Activated CD8-positive, alpha-beta T cell treated with anti-CD3 and anti-CD28 coated beads for 36 hours (primary cell): ENCODE data around the gene KLK14. TPM values are rescaled to one million over a fixed set of nuclear protein-coding genes. Genes with fewer than 3 reads are reported as not detected.

Experiments
- ATAC-seq: fragments of 200-7000 bp; cut with Tn5 transposase; one replicate; pipeline ENCODE4 v1.10.0; 2021; ENCODE audit warnings: mild to moderate bottlenecking, moderate library complexity
- CTCF ChIA-PET: fragments of 350-600 bp; sonication (Branson Sonifier 250); formaldehyde crosslinking; loops from one replicate; lab custom pipeline; 2021; ENCODE audit warnings: antibody characterized with exemption; lab: Charles Lee
- POLR2A ChIA-PET: fragments of 350-600 bp; sonication (Branson Sonifier 250); formaldehyde crosslinking; loops from one replicate; lab custom pipeline; 2021; ENCODE audit warnings: antibody characterized with exemption; lab: Charles Lee
- DNase-seq: peaks from one replicate; pipeline ENCODE4 v3.0.0-alpha.2; 2020
- H3K27ac Mint-ChIP-seq: one replicate; pipeline ENCODE4 v1.8.0; 2021; ENCODE audit warnings: mild to moderate bottlenecking, mixed read lengths
- H3K27me3 Mint-ChIP-seq: one replicate; pipeline ENCODE4 v1.8.0; 2021; ENCODE audit warnings: mixed read lengths
- H3K36me3 Mint-ChIP-seq: one replicate; pipeline ENCODE4 v1.8.0; 2021; ENCODE audit warnings: low read depth, mixed read lengths
- H3K4me1 Mint-ChIP-seq: one replicate; pipeline ENCODE4 v1.8.0; 2021; ENCODE audit warnings: low read depth, mixed read lengths
- H3K4me3 Mint-ChIP-seq: one replicate; pipeline ENCODE4 v1.8.0; 2021; ENCODE audit warnings: mild to moderate bottlenecking, moderate library complexity, mixed read lengths
- H3K9me3 Mint-ChIP-seq: one replicate; pipeline ENCODE4 v1.8.0; 2021; ENCODE audit warnings: mixed read lengths
- CTCF ChIP-seq: fragments of 200-600 bp; IDR thresholded peaks from one replicate; pipeline ENCODE4 v1.8.0; 2022; ENCODE audit warnings: antibody characterized with exemption, mild to moderate bottlenecking
- intact Hi-C: fragments of 100-400 bp; cut with micrococcal nuclease; formaldehyde crosslinking; loops from one replicate; pipeline ENCODE4 v1.10.0; 2022
- total RNA-seq, 2 experiments: library from RNA; stranded (reverse); gene quantifications; one replicate each; pipeline ENCODE4 v1.2.3, GENCODE V29; 2021

Gene KLK14
- total RNA-seq, 2 experiments from 2014 or later: 0.32 to 0.43 TPM

GRCh38 chr19:51094696-51095279, 12.1 kb upstream of the KLK14 start:
- POLR2A ChIA-PET: no interaction called here
- no peaks in the 10 kb centered on the region for H3K9me3 Mint-ChIP-seq
- TF ChIP-seq CTCF: peak; percentile 86
- peak; percentile 22 for ATAC-seq
- peak; percentile 48 for DNase-seq
- H3K36me3 Mint-ChIP-seq: peaks cover 18% of the 10 kb centered on the region
- H3K27me3 Mint-ChIP-seq: no peaks in the 10 kb centered on the region
- H3K27ac Mint-ChIP-seq: no peak overlapping the region
- CTCF ChIA-PET: interaction anchor here (0.7 to 2.6 kb wide), 6 partner anchors 14 to 274 kb away, joined by 3 to 10 read pairs (median 4); no protein-coding TSS in a partner anchor
- H3K4me1 Mint-ChIP-seq: peaks cover 12% of the 10 kb centered on the region
- intact Hi-C loops: loop anchor here (5.0 kb wide), 2 partner anchors 72 to 167 kb away; no protein-coding TSS in a partner anchor
- H3K4me3 Mint-ChIP-seq: no peak overlapping the region

- Mint-ChIP-seq H3K36me3 (peaks cover 14% of the 10 kb centered on the region), H3K9me3 (no peaks in the 10 kb centered on the region), H3K27me3 (no peaks in the 10 kb centered on the region), H3K27ac (no peak overlapping the region), H3K4me3 (no peak overlapping the region), H3K4me1 (peaks cover 10% of the 10 kb centered on the region)
- TF ChIP-seq CTCF: no peak
- no peak for ATAC-seq
- CTCF ChIA-PET: interaction anchor here (0.7 to 1.7 kb wide), 5 partner anchors 13 to 273 kb away, joined by 3 to 5 read pairs (median 4); no protein-coding TSS in a partner anchor
- no peak for DNase-seq
- POLR2A ChIA-PET: interaction anchor here (0.7 kb wide), 1 partner anchor 12 kb away, joined by 3 read pairs; no protein-coding TSS in a partner anchor
- intact Hi-C loops: loop anchor here (5.0 kb wide), 2 partner anchors 71 to 166 kb away; no protein-coding TSS in a partner anchor
These were observed 11.0 kb upstream of the KLK14 start for GRCh38 chr19:51093510-51094345.

GRCh38 chr19:51093101-51093500, 10.4 kb upstream of the KLK14 start:
- no peak overlapping the region for H3K4me3 Mint-ChIP-seq
- peaks cover 10% of the 10 kb centered on the region for H3K4me1 Mint-ChIP-seq
- TF ChIP-seq CTCF: no peak
- DNase-seq (no peak), ATAC-seq (no peak)
- H3K9me3 Mint-ChIP-seq: no peaks in the 10 kb centered on the region
- intact Hi-C loops: loop anchor here (5.0 kb wide), 2 partner anchors 71 to 166 kb away; no protein-coding TSS in a partner anchor
- no peaks in the 10 kb centered on the region for H3K27me3 Mint-ChIP-seq
- ChIA-PET CTCF (no interaction called here), POLR2A (no interaction called here)
- H3K27ac Mint-ChIP-seq: no peak overlapping the region
- H3K36me3 Mint-ChIP-seq: peaks cover 14% of the 10 kb centered on the region

- Mint-ChIP-seq H3K4me3 (no peak overlapping the region), H3K36me3 (peaks cover 11% of the 10 kb centered on the region), H3K27ac (no peak overlapping the region), H3K9me3 (no peaks in the 10 kb centered on the region), H3K27me3 (no peaks in the 10 kb centered on the region), H3K4me1 (peaks cover 7% of the 10 kb centered on the region)
- DNase-seq: no peak
- intact Hi-C loops: loop anchor here (5.0 kb wide), 2 partner anchors 70 to 165 kb away; no protein-coding TSS in a partner anchor
- CTCF ChIA-PET: no interaction called here
- POLR2A ChIA-PET: no interaction called here
- ATAC-seq: no peak
- TF ChIP-seq CTCF: no peak
These were observed 9.5 kb upstream of the KLK14 start for GRCh38 chr19:51091895-51092873.
